ENCODE measurements around the gene GAK.
"Not testable (repeated sequence)": the region's sequence is repeated elsewhere in the genome, so short reads cannot be mapped to it uniquely, and the experiment has no call there.

The GAK gene

DNA sequence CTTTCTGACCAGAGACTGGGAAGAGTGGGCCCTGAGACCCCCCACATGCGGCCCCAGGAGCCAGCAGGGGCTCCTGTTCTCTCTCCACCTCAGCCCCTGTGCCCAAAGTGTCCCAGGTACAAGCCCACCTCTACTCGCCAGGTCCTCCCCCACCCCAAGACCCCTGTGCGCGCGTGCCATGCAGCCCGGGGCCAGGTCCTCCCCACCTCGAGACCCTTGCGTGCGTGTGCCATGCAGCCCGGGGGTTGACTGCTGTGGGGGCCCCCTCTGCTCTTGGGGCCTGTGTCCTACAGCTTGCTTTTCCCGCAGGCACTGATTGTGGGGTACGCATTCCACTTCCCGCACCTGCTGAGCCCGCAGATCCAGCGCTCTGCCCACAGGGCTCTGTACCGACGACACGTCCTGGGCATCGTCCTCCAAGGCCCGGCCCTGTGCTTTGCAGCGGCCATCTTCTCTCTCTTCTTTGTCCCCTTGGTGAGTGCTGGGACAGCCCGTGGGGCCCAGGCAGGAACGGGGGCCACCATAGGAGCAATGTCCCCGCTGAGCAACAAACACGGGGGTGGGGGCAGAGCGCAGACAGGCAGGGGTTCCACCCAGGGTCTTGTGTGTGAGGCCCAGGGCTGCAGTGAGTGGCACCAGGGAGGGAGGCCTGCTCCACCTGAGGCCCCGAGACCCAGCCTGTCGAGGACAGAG lies 20.9 kb upstream of the GAK start:
- DNase-seq, result no peak

GRCh38 chr4:951594-952468 lies 19.7 kb upstream of the GAK start:
- DNase-seq, result no peak

DNA sequence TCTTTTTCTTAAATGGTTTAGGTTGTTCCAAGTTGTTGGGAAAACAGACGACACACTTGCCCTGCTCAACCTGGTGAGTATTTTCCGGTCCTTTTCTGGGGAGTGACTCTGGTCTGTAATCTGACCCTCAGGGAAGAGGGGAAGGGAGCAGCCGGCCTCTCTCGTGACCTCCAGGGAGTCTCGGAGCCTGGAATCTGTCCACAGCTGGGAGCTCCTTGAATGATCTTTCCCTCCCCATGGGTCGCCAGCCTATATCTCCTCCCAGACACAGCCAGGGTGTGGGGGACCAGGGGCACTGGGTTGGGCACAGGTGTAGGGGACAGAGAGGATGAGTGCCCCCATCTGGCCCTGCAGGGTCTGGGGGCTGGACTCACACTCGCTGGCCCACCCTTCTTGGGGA lies 19.1 kb upstream of the GAK start:
- no peak for DNase-seq

DNA sequence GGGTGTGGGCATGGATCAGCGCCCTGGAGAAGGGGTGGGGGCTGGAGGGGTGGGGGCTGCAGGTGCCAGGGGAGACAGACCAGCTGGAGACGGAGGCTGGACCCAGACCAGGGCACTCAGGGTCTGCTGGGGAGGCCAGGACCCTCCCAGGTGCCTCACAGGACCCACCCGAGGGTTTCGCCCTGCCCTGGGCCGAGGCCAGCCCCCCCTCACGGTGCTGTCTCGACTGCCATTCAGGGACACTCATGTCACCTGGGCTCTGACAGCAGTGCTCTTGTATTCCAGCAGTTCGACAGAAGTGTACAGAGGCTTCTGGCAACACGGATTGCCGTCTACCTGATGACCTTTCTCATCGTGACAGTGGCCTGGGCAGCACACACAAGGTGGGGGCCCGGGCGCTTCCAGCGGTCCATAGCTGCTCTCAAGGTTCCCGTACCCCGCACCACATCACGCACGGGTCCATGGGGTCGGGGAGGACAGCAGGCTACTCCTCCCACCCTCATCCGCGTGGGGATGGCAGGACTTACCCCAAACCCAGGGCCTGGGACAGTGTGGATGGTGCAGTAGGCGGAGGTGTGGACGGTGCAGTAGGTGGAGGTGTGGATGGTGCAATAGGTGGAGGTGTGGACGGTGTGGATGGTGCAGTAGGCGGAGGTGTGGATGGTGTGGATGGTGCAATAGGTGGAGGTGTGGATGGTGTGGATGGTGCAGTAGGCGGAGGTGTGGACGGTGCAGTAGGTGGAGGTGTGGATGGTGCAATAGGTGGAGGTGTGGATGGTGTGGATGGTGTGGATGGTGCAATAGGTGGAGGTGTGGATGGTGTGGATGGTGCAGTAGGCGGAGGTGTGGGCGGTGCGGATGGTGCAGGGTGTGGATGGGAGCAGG lies 18.3 kb upstream of the GAK start:
- DNase-seq, result no peak

- DNase-seq, result no peak
These were observed 17.5 kb upstream of the GAK start for GRCh38 chr4:949656-950055.

GRCh38 chr4:948936-949300 lies 16.8 kb upstream of the GAK start:
- no peak for DNase-seq

- DNase-seq, result no peak
These were observed 16.2 kb upstream of the GAK start for GRCh38 chr4:948101-948935.

GRCh38 chr4:947491-947971 lies 15.4 kb upstream of the GAK start:
- DNase-seq, result no peak

GRCh38 chr4:946517-947471 lies 14.7 kb upstream of the GAK start:
- no peak for DNase-seq

DNA sequence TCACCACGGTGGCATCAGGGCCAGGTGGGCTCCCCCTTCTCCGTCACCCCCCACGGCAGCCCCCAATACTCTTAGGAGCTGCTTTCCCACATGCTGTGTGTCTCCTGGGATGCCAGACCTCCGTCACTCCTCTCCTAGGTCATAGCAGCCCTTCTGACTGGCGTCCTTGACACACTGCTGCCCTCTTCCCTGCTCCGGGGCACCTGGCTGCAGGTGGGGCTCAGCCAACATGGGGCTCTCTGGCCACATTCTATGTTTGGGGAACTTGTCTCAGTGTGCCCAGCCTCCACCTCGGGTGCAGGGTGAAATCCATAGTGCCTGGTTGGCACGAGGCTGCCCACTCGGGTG lies 14.0 kb upstream of the GAK start:
- no peak for DNase-seq

DNA sequence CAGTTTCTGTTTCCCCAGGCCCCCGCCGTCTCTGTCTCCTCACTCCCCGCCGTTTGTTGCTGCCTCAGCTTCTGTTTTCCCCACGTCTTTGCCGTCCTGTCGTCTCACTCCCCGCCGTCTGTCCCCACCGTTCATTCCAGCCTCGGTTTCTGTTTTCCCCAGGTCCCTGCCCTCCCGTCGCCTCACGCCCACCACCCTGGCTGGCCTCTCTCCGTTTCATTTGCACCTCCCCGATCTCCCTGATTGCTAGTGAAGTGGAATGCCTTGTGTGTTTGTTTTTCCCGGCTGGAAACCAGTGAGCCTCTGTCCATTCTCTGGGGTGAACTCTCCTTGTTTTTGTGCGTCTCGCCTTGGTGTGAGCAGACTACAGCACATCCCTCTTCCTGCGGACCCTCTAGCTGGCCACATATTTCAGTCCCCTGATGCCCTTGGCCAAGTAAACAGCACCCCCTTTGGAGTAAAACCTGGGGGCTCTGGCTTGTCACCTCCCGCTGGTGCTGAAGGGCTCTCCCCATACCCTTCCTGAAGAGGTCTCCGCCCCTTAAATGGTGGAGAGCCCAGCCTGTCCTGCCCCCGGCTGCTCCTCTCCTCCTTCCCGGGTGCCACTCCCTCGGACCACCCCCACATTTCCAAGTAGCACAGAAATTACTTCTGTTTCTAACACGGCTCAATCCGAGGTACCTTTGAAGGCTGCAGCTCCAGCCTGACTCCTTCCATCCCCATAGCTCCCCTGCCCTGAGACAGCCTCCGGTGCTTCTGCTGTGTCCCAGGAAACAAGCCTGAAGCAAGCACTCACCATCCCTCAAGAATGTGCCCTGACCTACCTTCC lies 13.4 kb upstream of the GAK start:
- DNase-seq, result no peak

DNA sequence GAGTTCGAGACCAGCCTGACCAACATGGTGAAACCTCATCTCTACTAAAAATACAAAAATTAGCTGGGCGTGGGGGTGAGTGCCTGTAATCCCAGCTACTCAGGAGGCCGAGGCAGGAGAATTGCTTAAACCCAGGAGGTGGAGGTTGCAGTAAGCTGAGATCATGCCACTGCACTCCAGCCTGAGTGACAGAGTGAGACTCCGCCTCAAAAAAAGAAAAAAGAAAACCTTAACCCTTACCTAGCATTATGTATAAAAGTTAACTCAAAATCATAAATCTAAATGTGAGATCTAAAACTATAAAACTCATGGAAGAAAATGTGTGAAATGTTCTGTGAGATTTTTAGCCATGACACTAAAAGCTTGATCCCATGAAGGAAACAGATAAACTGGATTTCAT lies 7.4 kb upstream of the GAK start:
- DNase-seq, result not testable (repeated sequence)

DNA sequence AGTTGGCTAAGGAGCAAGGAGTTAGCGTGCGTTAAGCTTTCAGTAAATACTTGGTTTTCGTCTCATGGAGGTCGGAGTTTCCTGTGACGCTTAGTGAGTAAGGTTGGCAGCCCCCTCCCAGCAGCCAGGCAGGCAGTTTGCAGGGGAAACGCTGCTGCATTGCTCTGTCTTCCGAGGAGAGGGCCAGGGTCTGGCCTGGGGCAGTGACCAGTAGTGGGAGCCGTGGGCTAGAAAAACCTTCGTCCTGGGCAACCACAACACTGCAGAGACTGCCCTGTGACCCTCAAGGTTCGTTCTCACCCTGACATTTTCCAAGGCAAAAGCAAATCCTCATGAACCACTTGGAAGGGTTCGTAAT lies 576 bp upstream of the GAK start:
- DNase-seq, result no peak

- no peak for DNase-seq
These were observed 739 bp downstream of the GAK start for GRCh38 chr4:931194-931959.

DNA sequence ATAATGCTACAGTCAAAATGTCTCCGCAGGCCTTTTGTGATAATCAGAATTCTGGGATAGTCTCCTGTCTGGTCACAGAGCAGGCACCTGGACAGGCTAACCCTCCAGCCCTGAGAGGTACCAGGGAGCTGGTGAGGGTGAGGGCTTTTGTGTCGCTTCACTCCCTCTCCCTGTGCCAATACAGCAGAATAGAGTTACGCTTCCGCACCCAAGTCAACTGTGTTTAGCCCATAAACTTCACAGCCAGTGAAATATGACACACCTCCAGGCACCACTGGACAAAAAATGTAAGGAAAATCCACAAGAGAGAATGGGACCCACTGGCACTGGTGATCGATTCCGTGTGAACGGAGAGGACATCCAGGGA lies 1.3 kb downstream of the GAK start:
- no peak for DNase-seq

GRCh38 chr4:930028-930551 lies 2.0 kb downstream of the GAK start:
- no peak for DNase-seq

DNA sequence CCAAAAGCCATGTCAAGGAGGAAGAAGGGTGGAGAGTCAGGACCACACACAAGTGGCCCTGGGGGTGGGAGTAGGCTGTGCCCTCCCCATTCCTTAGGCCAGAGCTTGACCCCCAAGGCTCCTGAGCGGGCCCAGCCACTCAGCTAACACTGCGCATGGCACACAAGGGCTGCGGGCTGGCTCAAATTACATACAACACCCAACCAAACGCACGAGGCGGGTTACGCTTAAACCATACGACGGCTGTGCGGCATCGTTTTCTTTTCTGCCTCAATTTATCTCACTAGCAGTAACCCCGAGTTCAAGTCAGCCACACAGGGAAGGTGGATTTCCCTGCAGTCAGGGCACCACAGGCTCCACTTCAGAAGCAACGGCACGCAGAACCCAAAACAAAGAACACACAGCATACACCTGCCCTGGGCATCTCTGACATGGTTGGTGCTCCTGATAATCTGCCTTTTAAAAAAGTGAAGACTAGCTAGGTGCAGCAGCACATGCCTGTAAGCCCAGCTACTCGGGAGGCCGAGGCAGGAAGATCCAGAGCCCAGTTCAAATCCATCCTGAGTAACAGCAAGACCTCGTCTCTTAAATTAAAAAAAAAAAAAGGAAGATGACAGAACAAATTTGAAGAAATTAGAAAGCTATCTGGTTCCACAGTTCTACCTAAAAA lies 2.9 kb downstream of the GAK start:
- DNase-seq, result no peak

DNA sequence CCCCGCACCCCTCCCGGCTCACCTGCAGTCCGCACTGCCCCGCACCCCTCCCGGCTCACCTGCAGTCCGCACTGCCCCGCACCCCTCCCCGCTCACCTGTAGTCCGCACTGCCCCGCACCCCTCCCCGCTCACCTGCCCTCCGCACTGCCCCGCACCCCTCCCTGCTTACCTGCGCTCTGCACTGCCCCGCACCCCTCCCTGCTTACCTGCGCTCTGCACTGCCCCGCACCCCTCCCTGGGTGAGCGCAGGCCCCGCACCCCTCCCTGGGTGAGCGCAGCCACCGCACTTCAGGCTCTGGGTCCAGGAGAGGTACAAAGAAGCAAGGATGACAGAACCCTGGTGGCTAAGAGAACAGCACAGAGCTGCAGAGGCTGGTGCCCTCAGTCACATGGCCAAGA lies 4.5 kb downstream of the GAK start:
- DNase-seq, result not testable (repeated sequence)

- DNase-seq, result no peak
These were observed 5.6 kb downstream of the GAK start for GRCh38 chr4:926538-926937.
